ENCODE measurements around the gene LRRC75A.

DNA sequence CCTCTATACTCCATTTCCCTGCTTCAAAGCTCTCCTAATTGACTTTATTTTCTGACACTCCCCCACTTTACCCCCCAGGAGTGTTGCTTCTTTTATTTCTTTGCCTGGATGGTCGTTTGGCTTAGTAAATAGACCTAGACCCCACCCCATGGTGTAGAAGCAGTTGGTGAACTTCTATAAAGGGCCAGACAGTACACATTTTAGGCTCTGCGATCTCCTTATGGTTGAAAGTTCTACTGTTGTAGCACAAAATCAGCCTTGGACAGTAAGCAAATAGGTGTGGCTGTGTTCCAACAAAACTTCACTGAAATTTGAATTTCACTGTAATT lies 45.1 kb upstream of the LRRC75A start:
- TF ChIP-seq EZH2 (IDR thresholded peaks at IDR 0.05; ENCODE audit: borderline replicate concordance, low read length) (no peak), CTCF (IDR thresholded peaks at IDR 0.05; ENCODE audit: low read length) (no peak)
